PC-3 (cell line): ENCODE data around the gene ABCD4.

Experiments used
- EZH2 ChIP-seq: fragments of 300-600 bp; sonication (generic); IDR thresholded peaks from one replicate; pipeline ENCODE4 v1.6.1; 2017; ENCODE audit warnings: antibody characterized with exemption, mild to moderate bottlenecking, low read length; ENCODE audit not compliant: unreplicated experiment
- TF ChIP-seq, protein P1 (sequence below): fragments of 300-600 bp; sonication (generic); conservative IDR thresholded peaks from 2 replicates; pipeline ENCODE4 v1.5.1; 2017; ENCODE audit warnings: antibody characterized with exemption, low read depth, mild to moderate bottlenecking, low read length

DNA sequence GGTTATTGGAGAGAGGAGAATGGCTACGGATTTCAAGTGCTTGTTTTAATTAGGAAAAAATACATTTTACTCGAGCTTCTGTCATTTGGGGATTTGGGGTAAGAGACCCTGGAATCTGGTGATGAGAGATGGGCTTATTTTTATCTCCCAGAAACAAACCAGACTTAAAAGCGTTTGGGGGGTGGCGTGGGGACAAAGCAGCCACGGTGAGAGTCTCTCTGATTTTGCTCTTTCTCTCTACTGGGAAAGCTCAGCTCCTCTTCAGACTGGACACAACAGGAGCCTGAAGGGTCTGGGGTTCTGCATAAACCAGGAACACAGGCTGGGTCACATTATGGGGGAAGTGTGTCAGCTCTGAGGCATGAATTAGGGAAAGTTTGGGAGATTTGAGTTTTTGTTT lies 59.7 kb downstream of the ABCD4 start:
- TF ChIP-seq, protein P1, sequence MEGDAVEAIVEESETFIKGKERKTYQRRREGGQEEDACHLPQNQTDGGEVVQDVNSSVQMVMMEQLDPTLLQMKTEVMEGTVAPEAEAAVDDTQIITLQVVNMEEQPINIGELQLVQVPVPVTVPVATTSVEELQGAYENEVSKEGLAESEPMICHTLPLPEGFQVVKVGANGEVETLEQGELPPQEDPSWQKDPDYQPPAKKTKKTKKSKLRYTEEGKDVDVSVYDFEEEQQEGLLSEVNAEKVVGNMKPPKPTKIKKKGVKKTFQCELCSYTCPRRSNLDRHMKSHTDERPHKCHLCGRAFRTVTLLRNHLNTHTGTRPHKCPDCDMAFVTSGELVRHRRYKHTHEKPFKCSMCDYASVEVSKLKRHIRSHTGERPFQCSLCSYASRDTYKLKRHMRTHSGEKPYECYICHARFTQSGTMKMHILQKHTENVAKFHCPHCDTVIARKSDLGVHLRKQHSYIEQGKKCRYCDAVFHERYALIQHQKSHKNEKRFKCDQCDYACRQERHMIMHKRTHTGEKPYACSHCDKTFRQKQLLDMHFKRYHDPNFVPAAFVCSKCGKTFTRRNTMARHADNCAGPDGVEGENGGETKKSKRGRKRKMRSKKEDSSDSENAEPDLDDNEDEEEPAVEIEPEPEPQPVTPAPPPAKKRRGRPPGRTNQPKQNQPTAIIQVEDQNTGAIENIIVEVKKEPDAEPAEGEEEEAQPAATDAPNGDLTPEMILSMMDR, result no peak
- no peak for TF ChIP-seq EZH2
